HL-60 (cell line): ENCODE data around the gene PCTP.

Experiments
- DNase-seq, 2 experiments: peaks; one replicate each; pipeline ENCODE4 v3.0.0-alpha.2; 2010 to 2020; ENCODE audit warnings: low read depth in 1 of 2, low spot score in 1 of 2
- H3K27ac ChIP-seq: fragments of 250-450 bp; sonication (Bioruptor Pico); replicated peaks from 2 replicates; pipeline ENCODE4 v1.5.1; 2020; ENCODE audit warnings: mild to moderate bottlenecking, moderate library complexity
- H3K27me3 ChIP-seq: fragments of 250-450 bp; sonication (Bioruptor Pico); 2 replicates; pipeline ENCODE4 v1.5.1; 2021; ENCODE audit warnings: mild to moderate bottlenecking, moderate library complexity; ENCODE audit not compliant: insufficient read depth, poor library complexity, severe bottlenecking
- H3K4me3 ChIP-seq: replicated peaks from 2 replicates; pipeline ENCODE4 v1.5.1; 2011; ENCODE audit warnings: mild to moderate bottlenecking, control low read depth, low read length; ENCODE audit not compliant: insufficient read depth
- GABPA ChIP-seq: IDR thresholded peaks from 2 replicates; pipeline ENCODE4 v1.6.1; 2012; ENCODE audit warnings: low read depth
- POLR2AphosphoS5 ChIP-seq: IDR thresholded peaks from 2 replicates; pipeline ENCODE4 v1.6.1; 2012; ENCODE audit warnings: low read depth
- SPI1 ChIP-seq: IDR thresholded peaks from 2 replicates; pipeline ENCODE4 v1.6.1; 2012; ENCODE audit warnings: low read depth, mild to moderate bottlenecking, borderline replicate concordance
- TF ChIP-seq, protein P1 (sequence below): IDR thresholded peaks from one replicate; pipeline ENCODE4 v1.5.1; 2011; ENCODE audit warnings: low read length, control low read depth, inconsistent platforms; ENCODE audit not compliant: insufficient read depth
- TF ChIP-seq, protein P2 (sequence below): IDR thresholded peaks from 2 replicates; pipeline ENCODE4 v1.6.1; 2012; ENCODE audit warnings: low read depth; ENCODE audit not compliant: insufficient replicate concordance

The PCTP gene

DNA sequence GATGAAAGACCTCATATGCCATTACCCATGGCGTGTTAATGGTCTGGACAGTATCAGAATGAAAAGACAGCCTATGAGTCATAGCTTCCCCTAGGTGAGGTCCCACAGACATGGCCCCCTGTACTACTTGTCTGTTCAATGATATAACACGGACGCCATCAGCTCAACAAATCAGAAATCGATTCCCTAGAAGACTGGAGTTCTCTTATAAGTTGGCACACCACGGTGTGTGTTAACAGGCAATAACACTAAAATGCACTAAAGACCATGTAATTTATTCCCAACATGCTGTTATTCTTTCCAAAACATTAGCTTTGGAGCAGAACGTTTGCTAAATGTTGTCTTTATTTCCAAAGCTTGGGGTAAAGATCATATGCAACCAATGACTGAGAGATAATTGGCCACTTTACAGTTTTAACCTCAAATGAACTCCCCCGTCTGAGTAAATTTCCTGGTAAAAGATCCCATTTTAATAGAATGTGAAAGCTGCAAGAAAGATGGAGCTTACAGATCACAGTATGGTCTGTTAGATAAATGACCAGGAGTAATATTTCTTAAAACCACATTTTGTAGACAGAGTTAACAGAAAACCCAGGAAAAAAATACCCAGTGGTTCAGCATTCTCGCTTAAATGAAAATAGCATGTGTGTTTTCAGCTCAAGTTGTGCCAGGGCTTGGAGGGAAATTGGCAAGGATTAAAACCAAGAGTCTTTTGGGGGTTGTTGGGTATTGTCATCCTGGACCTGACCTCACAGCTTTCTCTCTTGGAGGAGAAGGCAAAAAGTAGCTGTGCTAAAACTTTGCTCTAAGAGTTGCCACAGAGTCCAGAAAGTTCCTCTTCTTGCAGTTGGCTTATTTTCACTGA, 65.9 kb downstream of the PCTP start:
- Histone ChIP-seq H3K4me3 (no peak overlapping the region), H3K27ac (peak overlapping the region; percentile 18), H3K27me3 (no peaks in the 10 kb centered on the region)
- DNase-seq: peak in 1 of 2 experiments; percentile 73
- TF ChIP-seq GABPA (no peak), POLR2AphosphoS5 (peak; percentile 39; the same call in 1 of the 2 replicates), SPI1 (no peak)

DNA sequence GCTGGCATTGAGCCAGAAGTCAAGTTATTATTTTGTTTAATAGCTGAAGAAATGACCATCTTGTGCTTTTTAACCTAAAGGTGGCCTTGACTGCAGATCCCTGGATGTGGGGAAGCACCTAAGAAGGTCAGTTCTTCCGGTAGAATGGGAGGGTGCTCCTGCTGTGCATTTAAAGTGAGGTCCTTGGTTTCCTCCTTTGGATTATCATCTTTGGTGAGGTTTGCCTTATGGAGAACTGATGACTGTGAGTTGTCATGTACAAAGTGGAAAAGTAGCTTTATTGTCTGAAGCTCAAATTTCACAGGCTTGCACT, 66.5 kb downstream of the PCTP start:
- no peak for DNase-seq
- H3K27me3 ChIP-seq: no peaks in the 10 kb centered on the region
- H3K4me3 ChIP-seq: no peak overlapping the region
- H3K27ac ChIP-seq: peak overlapping the region; percentile 18
- TF ChIP-seq, protein P1, sequence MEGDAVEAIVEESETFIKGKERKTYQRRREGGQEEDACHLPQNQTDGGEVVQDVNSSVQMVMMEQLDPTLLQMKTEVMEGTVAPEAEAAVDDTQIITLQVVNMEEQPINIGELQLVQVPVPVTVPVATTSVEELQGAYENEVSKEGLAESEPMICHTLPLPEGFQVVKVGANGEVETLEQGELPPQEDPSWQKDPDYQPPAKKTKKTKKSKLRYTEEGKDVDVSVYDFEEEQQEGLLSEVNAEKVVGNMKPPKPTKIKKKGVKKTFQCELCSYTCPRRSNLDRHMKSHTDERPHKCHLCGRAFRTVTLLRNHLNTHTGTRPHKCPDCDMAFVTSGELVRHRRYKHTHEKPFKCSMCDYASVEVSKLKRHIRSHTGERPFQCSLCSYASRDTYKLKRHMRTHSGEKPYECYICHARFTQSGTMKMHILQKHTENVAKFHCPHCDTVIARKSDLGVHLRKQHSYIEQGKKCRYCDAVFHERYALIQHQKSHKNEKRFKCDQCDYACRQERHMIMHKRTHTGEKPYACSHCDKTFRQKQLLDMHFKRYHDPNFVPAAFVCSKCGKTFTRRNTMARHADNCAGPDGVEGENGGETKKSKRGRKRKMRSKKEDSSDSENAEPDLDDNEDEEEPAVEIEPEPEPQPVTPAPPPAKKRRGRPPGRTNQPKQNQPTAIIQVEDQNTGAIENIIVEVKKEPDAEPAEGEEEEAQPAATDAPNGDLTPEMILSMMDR: no peak
- no peak for TF ChIP-seq GABPA
- TF ChIP-seq SPI1: no peak
- TF ChIP-seq POLR2AphosphoS5: no peak
- TF ChIP-seq, protein P2, sequence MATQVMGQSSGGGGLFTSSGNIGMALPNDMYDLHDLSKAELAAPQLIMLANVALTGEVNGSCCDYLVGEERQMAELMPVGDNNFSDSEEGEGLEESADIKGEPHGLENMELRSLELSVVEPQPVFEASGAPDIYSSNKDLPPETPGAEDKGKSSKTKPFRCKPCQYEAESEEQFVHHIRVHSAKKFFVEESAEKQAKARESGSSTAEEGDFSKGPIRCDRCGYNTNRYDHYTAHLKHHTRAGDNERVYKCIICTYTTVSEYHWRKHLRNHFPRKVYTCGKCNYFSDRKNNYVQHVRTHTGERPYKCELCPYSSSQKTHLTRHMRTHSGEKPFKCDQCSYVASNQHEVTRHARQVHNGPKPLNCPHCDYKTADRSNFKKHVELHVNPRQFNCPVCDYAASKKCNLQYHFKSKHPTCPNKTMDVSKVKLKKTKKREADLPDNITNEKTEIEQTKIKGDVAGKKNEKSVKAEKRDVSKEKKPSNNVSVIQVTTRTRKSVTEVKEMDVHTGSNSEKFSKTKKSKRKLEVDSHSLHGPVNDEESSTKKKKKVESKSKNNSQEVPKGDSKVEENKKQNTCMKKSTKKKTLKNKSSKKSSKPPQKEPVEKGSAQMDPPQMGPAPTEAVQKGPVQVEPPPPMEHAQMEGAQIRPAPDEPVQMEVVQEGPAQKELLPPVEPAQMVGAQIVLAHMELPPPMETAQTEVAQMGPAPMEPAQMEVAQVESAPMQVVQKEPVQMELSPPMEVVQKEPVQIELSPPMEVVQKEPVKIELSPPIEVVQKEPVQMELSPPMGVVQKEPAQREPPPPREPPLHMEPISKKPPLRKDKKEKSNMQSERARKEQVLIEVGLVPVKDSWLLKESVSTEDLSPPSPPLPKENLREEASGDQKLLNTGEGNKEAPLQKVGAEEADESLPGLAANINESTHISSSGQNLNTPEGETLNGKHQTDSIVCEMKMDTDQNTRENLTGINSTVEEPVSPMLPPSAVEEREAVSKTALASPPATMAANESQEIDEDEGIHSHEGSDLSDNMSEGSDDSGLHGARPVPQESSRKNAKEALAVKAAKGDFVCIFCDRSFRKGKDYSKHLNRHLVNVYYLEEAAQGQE: no peak

DNA sequence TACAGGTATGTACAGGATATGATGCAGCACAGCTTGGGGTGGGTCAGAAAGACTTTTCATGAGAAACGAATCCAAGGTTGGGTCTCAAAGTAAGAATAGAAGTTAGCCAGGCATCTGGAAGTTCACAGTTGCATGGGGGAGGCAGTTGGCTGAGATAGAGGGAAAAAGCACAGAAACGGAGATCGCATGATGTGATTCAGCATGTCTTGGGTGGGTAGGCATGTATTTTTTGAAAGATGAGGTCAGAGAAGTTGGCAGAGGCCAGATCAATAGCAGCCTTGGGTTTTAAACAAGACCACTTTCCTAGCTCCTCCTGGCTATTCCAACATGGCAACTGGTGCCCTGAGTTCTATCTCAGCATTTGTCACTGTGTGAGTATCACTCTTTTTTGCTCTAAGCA, 67.2 kb downstream of the PCTP start:
- DNase-seq: no peak
- Histone ChIP-seq H3K27ac (no peak overlapping the region), H3K27me3 (no peaks in the 10 kb centered on the region), H3K4me3 (no peak overlapping the region)
- TF ChIP-seq SPI1 (no peak), POLR2AphosphoS5 (no peak), GABPA (no peak)
- TF ChIP-seq, protein P2: no peak
- TF ChIP-seq, protein P1: no peak

DNA sequence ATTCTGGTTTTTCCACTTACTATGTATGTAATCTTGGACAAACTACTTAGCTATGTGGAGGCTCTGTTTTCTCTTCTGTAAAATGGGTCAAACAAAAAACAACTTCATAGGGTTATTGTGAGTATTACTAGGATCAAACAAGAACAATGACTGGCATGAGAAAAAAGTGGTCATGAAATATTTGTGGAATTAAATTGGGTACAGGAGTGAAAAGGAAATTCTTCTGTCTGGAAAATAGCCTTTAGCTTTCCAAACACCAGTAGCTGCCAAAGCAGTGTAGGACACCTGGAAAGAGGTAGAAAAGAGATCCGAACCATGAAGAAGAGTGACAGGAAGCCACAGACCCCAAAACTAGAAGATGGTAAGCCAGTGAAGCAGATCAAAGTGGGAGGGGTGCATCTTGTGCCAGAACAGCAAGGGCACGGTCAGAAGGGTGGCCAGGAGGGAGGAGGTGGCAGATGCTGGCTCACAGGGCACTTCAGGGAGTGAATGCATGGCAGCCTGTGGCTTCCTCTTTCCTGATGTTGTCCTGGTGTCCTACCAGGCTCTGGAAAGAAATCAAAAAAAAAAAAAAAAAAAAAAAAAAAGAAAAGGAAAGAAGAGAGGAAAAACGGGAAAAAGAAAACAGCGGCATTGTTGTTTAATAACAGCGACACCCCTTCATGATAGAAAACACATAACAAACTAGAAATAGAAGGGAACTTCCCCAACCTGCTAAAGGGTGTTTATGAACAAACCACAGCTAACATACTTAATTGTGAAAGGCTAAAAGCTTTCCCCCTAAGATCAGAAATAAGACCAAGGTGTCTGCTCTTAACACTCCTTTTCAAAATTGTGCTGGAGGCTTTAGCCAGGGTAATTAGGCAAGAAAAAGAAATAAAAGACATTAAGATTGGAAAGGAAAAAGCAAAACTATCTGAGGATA, 67.9 kb downstream of the PCTP start:
- no peaks in the 10 kb centered on the region for H3K27me3 ChIP-seq
- peak overlapping the region; percentile 31 for H3K27ac ChIP-seq
- H3K4me3 ChIP-seq: no peak overlapping the region
- TF ChIP-seq SPI1 (peak; percentile 55; the same call in 1 of the 2 replicates), GABPA (no peak), POLR2AphosphoS5 (no peak)
- TF ChIP-seq, protein P1: no peak
- TF ChIP-seq, protein P2: no peak
- DNase-seq: peak in 1 of 2 experiments; percentile 54
